Measurements from ENCODE around the gene CDK8. TPM values are rescaled to one million over a fixed set of nuclear protein-coding genes. Genes with fewer than 3 reads are reported as not detected.
"Not testable (repeated sequence)": the region's sequence is repeated elsewhere in the genome, so short reads cannot be mapped to it uniquely, and the experiment has no call there.

CDK8 gene
- total RNA-seq, 1 donor from 2014 or later, result 4.3 TPM

GRCh38 chr13:26236296-26236695 lies 17.6 kb upstream of the CDK8 start:
- H3K4me3 ChIP-seq, result no peak overlapping the region
- H3K36me3 ChIP-seq, result no peaks in the 10 kb centered on the region
- TF ChIP-seq CTCF (IDR thresholded peaks at IDR 0.05), result no peak
- H3K27ac ChIP-seq, result no peak overlapping the region
- H3K27me3 ChIP-seq, result no peaks in the 10 kb centered on the region
- intact Hi-C loops (cut with DNase I), result no loop called here
- no peaks in the 10 kb centered on the region for H3K4me1 ChIP-seq
- H3K9me3 ChIP-seq, result no peaks in the 10 kb centered on the region
- no peak for DNase-seq (ENCODE audit: low spot score in 2 of 2)

GRCh38 chr13:26246154-26246553 lies 7.8 kb upstream of the CDK8 start:
- DNase-seq (ENCODE audit: low spot score in 2 of 2), result no peak
- H3K27me3 ChIP-seq, result no peaks in the 10 kb centered on the region
- TF ChIP-seq CTCF (IDR thresholded peaks at IDR 0.05), result no peak
- H3K4me3 ChIP-seq, result no peak overlapping the region
- peaks cover 0 to 7% of the 10 kb centered on the region in 2 donors for H3K9me3 ChIP-seq
- intact Hi-C loops (cut with DNase I), result no loop called here
- no peak overlapping the region for H3K27ac ChIP-seq
- no peaks in the 10 kb centered on the region for H3K36me3 ChIP-seq
- H3K4me1 ChIP-seq, result no peaks in the 10 kb centered on the region

- no peak overlapping the region for H3K4me3 ChIP-seq
- intact Hi-C loops (cut with DNase I), result no loop called here
- no peaks in the 10 kb centered on the region for H3K36me3 ChIP-seq
- H3K4me1 ChIP-seq, result no peaks in the 10 kb centered on the region
- TF ChIP-seq CTCF (IDR thresholded peaks at IDR 0.05), result no peak
- H3K27me3 ChIP-seq, result no peaks in the 10 kb centered on the region
- H3K9me3 ChIP-seq, result peaks cover 0 to 7% of the 10 kb centered on the region in 2 donors
- no peak overlapping the region for H3K27ac ChIP-seq
- no peak for DNase-seq (ENCODE audit: low spot score in 2 of 2)
These were observed 6.9 kb upstream of the CDK8 start for GRCh38 chr13:26247011-26247410.

GRCh38 chr13:26247608-26248007 lies 6.3 kb upstream of the CDK8 start:
- intact Hi-C loops (cut with DNase I), result no loop called here
- TF ChIP-seq CTCF (IDR thresholded peaks at IDR 0.05), result no peak
- no peak for DNase-seq (ENCODE audit: low spot score in 2 of 2)
- no peaks in the 10 kb centered on the region for H3K36me3 ChIP-seq
- H3K4me1 ChIP-seq, result no peaks in the 10 kb centered on the region
- peaks cover 0 to under 1% of the 10 kb centered on the region in 2 donors for H3K9me3 ChIP-seq
- H3K4me3 ChIP-seq, result no peak overlapping the region
- no peaks in the 10 kb centered on the region for H3K27me3 ChIP-seq
- no peak overlapping the region for H3K27ac ChIP-seq

- intact Hi-C loops (cut with DNase I), result no loop called here
- Histone ChIP-seq H3K4me3 (no peak overlapping the region), H3K27me3 (no peaks in the 10 kb centered on the region)
These were observed 4.4 kb upstream of the CDK8 start for GRCh38 chr13:26249551-26249950.

GRCh38 chr13:26252006-26252405 lies 1.9 kb upstream of the CDK8 start:
- intact Hi-C loops (cut with DNase I), result loop anchor here (2.0 to 10.0 kb wide), 3 partner anchors 170 to 305 kb away; partner anchors contain the start of gene WASF3
- H3K4me3 ChIP-seq; H3K27me3 ChIP-seq; DNase-seq (ENCODE audit: low spot score in 2 of 2); H3K36me3 ChIP-seq; H3K9me3 ChIP-seq; H3K27ac ChIP-seq: not testable (repeated sequence)
- peaks cover 5 to 11% of the 10 kb centered on the region in 2 donors for H3K4me1 ChIP-seq

More at GRCh38 chr13:26249551-26249950, 4.4 kb upstream of the CDK8 start:
- H3K9me3 ChIP-seq, result no peaks in the 10 kb centered on the region
- H3K27ac ChIP-seq, result no peak overlapping the region
- DNase-seq (ENCODE audit: low spot score in 2 of 2), result no peak
- no peaks in the 10 kb centered on the region for H3K4me1 ChIP-seq
- H3K36me3 ChIP-seq, result no peaks in the 10 kb centered on the region
- no peak for TF ChIP-seq CTCF (IDR thresholded peaks at IDR 0.05)
